ENCODE data around the gene TTLL10.
"Not testable (repeated sequence)": the region's sequence is repeated elsewhere in the genome, so short reads cannot be mapped to it uniquely, and the experiment has no call there.

The TTLL10 gene

DNA sequence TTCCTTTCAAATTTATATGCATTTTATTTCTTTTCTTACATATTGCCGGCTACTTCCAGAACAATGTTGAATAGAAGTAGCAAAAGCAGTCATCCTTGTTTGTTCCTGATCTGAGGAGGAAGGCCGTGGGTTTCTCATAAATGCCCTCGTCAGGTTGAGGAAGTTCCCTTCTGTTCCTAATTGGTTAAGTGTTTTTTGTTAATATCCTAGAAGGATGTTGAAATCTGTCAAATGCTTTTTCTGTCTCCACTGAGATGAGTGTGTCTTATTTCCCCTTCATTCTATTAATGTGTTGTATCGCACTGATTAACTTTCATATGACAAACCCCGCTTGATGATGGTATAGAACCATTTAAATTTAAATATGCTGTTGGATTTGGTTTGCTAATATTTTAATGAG, 15.4 kb downstream of the TTLL10 start:
- DNase-seq = no peak

DNA sequence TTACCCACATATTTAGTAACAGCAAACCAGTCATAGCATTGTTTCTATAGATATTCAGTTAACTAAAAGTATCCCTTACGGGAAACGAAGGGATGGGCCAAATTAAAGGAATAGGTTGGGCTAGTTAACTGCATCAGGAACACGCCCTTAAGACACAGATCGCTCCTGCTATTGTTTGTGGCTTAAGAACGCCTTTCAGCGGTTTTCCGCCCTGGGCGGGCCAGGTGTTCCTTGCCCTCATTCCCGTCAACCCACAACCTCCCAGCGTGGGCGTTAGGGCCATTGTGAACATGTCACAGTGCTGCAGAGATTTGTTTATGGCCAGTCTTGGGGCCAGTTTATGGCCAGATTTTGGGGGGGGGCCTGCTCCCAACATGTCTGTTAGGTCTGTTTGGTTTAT, 18.1 kb downstream of the TTLL10 start:
- DNase-seq = peak; percentile 40

DNA sequence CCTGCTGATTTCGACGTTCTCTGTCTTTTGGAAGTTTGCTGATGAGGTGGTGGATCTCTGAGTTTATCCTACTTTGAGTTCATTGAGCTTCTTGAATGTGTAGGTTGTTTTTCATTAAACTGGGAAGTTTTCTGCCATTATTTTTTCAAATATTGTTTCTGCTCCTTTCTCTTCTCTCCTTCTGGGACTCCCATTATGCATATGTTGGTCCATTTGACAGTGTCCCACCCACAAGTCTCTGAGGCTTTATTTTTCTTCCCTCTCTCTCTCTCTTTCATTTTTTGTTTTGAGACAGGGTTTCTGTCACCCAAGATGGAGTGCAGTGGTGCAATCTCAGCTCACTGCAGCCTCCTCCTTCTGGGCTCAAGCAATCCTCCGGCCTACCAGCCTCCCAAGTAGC, 21.0 kb downstream of the TTLL10 start:
- no peak for DNase-seq

DNA sequence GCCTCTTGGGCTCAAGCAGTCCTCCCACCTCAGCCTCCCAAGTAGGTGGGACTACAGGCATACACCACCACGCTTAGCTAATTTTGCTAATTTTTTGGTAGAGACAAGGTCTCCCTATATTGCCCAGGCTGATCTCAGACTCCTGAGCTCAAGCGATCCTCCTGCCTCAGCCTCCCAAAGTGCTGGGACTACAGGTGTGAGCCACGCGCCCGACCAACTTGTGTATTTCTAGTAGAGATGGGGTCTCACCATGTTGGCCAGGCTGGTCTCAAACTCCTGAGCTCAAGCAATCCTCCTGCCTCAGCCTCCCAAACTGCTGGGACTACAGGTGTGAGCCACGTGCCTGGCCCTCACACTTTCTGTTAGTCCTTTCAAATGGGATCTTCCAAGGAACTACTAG, 22.0 kb downstream of the TTLL10 start:
- not testable (repeated sequence) for DNase-seq

DNA sequence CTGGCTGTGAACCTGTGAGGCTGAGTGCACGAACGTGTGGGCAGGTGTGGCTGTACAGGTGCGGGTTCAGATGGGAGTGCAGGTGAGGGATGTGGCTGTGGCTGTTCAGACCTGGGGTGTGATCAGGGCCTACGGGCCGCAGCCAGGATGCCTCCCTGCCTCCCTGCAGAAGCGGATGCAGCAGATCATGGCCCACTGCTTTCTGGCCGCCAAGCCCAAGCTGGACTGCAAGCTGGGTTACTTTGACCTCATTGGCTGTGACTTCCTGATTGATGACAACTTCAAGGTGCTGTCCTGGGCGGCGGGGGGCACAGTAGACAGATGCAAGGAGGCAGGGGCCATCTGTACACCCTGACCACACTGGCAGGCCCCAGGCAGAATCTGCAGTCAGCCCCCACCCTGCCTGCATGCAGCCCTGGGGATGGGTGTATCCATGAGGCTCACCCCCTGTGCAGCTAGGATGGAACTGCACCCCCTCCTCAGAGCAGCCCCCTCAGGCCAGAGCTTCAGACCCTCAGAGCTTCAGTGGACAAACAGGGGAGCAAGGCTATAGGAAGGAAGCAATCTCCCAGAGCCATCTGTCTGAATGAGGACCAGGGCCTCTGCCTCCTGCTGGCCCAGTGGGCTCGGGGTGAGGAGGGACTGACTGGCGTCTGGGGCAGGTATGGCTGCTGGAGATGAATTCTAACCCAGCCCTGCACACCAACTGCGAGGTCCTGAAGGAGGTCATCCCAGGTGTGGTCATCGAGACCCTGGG, 22.9 kb downstream of the TTLL10 start:
- DNase-seq = peak; percentile 48

DNA sequence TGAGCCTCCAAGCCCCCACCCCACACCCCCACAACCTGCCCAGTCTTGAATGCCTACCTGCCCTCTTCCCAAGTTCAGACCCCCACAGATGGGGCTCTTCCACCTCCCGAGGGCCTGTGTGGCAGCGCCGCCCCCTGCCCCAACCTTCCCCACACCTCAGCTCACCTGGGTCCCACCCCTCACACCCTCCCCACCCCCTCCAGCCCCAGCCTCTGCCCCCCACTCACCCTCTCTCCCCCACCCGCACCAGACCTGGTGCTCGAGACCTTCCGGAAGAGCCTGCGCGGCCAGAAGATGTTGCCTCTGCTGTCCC, 23.5 kb downstream of the TTLL10 start:
- no peak for DNase-seq

DNA sequence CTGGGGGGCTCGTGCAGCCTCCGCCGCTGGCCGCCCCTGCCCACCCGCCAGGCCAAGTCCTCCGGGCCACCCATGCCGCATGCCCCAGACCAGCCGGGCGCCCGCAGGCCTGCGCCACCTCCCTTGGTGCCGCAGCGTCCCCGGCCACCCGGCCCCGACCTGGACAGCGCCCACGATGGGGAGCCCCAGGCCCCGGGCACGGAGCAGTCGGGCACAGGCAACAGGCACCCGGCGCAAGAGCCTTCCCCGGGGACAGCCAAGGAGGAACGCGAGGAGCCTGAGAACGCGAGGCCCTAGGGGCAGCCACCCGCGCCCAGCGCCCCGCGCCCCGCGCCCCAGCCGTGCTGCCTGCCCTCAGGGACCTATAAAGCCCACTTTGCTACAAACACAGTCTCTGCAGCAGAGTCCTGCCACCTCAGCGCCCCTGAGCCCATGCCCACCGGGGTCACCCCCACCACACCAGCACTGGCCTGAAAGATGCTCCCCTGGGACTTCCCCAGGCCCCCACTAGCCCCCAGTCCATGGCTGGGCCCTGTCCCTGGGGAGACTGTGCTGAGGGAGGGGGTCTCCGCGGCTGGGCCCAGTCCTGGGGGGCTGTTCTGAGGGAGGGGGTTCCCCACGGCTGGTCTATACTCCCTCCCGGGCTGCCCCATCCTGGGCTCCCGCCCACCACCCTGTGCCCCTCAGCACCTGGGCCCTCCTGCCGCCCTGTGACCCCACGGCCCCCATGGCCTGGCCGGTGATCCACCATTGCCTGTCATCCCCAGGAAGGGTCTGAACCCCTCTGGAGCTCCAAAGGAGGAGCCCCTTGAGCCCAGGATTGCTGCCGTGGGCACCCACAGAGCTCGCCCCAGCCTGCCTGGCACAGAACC, 24.1 kb downstream of the TTLL10 start:
- DNase-seq = peak; percentile 48

DNA sequence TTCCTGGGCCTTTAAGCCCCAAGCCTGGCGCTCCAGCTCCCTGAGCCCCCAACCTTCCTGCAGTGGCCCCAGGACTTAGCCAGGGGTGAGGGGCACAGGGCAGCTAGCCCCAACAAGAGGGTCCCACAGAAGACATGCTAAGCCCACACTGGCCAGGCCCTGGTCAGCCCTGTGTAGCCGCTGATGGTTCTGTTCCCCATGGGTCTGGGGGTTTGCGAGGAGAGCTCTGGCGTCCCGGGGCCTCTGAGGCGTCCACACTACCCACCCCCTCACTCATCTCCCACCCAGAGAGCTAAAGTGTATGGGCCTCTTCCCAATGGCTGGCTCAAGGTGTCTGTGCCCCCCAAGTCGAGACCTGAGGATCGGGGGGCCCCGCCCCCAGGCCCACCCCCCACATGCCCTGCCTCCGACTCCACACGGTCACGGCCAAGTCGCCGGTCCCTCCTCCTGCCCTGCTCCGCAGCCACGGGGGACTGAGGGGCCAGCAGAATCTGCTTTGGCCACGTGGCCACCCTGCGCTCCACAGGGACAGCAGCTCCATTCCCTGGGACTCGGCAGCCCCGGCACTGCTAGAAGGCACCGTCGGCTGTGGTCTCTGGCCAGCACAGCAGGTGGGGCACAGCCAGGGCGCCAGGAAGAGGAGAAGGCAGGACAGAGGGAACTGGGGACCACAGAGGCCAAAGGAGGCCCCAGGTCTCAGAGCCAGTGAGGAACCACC, 24.9 kb downstream of the TTLL10 start:
- DNase-seq = peak; percentile 55

DNA sequence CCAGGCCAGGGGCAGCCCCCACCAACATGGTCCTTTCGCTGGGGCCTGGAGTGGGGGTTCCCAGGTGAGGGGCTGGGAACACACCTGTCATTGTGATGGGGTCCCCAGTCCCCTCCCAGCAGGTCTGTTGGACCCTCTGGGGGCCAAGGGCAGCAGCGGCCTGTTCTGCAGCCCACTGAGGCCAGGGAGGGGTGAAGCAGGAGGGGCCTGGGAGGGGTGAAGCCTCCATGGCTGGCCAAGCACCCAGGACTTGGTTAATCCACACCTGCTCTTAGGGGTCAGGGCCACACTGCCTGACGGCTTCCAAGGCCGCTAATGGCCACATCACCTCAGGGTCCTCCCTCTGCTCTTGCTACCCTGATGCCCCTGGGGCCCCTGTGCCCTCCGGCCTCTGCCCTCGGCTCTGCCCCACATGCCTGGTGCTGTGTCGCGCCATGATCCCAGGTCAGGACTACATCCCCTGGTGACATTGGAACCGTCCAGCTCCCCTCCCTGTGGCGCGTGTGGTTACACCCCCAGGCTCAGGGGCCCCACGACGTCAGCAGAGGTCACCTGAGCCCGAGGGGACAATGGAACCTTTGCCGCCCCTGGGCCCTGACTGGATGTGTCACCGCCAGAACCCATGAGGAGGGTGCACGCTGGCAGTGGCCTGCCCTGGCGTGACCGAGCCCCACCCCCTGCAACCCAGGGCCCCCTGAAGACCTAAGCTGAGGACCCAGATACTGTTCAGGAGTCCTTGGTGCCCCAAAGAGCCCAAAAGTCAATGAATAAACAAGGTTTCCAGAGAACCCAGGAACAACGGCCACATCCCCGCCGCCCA, 25.7 kb downstream of the TTLL10 start:
- peak; percentile 55 for DNase-seq

DNA sequence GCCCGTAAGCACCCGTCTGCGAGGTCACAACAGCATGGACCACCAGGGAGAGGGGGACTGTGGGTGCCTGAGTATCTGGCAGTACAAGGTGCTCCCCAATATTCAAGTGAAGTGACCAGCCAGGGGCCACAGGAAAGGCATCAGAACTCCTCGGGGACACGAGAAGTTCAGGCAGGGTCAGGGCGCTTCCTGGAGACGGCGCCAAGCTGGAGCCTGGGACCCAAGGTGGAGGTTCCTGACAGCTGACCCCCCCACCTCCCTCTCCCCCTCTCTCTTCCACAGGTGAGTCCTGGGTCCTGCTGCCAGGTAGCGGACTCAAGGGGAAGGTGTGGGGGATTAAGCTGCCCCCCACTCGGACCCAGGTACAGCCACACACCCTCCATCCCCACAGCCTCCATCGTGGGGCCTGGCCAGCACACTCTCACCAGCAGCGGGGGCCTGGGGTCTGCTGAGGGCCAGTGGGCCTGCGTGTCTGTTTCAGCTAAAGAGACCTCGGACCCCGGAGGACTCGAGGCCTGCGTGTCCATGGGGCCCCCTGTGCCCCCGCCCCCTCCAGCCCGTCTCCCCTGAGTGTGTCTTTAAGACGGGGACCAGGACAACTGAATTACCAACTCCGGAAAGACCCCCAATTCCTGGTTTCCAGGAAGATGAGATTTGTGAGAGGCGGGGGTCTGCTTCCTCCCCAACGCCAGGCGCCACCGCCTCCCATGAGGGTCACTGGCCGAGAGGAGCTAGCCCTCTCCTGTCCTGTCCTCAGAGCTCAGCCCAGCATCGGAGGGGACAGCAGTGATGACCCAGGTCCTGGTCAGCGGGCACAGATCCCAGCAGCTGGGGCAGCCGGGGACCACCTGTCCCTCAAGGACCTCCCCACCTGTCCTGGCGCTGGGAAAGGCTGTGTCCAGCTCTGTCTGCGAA, 26.5 kb downstream of the TTLL10 start:
- DNase-seq = no peak

DNA sequence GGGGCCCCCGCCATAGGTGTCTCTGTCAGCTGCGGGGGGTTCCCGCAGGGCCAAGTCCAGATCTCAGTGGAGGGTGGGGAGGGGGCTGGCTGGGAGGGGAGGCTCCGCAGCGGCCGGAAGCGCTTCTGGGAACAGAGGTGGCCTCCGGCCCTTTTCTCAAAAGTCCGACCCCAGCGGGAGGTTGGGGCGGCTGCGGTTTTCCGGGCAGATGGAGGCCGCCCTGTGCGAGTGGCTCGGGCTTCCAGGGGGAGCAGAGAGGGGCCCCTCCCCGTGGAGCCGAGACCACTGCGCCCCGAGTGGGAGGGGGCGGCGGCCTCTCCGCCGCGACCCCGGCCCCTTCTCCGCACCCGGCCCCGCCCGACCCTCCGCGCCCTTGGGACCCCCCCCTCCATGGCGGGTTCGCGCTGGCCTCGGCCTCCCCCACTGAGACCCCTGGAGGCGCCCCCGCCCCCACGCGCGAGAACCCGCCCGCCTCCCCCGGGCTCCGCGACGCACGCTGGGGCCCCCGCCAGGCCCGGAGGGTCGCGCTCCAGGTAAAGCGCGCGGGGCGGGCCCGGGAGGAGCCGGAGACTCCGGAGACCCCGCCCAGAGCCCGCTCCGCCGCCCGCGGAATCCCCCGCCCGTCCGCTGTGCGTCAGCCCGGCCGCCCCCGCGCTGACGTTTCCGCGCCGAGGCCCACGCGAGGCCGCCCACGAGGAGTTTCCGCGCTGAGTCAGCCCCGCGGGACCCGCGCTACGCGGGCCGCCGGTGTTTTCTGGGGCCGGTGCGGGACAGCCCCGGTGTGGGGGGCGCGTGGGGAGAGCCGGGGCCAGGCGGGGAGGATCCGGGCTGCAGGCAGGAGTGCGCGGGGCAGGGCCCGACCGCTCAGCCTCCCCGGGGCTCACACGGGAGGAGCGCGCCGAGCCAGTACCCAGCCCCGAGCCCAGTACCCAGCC, 27.5 kb downstream of the TTLL10 start:
- peak; percentile 94 for DNase-seq

DNA sequence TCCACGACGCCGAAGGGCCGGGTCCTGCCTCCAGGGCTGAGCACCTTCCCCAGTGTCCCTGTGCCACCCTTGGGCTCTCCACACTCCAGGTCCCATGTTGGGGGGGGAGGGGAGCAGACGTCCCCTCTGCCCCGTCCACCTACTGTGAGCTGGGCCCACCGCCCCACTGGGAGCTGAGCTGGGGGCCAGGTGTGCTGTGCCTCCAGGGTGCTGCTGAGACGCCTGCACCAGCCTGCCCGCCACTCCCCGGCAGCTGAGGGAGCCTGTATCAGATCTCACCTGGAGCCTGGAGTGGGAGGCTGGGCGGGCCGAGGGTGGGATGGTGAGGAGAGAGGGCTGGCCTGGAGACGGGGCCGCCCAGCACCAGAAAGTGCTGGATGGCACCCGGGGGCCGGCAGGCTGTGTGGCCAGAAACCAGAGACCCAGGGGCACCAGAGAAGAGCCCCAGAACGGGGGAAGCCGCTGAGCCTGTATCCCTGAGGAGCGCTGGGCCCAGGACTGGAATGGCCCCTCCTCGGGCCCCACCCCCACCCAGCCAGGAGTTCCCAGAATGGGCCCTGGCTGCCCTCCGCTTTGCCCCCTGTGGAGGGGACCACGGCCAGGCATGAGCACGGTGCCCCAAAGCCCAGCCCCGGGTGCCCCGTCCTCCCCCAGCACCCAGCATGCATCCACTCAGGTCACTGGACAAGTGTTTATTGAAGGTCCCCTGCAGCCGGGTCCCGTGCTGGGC, 29.3 kb downstream of the TTLL10 start:
- no peak for DNase-seq

DNA sequence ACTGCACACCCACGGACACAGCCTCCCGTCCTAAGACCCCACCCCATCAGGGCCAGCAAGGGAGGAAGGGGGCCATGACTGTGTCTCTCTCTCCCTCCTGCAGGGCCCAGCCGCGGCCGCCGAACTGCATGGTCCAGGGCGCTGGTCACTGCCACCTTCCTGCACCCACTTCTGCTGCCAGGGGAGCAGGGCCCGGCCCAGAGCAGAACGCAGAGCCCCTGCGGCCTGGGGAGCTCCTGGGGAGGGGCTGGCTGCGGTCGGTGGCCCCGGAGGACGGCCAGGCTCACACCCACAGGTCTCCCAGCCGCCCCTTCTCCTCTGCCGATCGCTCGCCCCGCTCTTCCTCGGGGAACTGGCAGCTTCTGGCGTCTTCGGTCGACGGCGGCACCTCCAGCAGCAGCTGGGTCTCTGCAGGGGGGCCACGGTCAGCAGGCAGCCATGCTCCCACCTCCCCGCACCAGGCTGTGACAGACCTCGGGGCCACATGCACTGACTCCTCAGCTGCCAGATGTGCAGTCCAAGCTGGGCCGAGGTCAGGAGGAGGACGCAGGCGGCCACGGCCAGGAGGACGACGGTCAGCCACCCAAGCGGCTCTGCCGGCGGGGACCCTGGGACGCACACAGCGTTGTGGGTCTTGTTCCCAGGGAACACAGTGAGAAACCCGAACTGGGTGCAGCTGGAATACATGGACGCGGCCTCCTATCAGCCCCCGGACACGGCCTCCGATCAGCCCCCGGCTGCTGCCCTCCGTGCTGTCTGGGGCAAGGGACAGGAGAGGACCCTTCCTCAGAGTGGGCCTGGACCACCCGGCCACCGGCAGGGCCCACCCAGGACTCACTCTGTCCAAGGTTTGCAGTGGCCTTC, 30.1 kb downstream of the TTLL10 start:
- DNase-seq = no peak

DNA sequence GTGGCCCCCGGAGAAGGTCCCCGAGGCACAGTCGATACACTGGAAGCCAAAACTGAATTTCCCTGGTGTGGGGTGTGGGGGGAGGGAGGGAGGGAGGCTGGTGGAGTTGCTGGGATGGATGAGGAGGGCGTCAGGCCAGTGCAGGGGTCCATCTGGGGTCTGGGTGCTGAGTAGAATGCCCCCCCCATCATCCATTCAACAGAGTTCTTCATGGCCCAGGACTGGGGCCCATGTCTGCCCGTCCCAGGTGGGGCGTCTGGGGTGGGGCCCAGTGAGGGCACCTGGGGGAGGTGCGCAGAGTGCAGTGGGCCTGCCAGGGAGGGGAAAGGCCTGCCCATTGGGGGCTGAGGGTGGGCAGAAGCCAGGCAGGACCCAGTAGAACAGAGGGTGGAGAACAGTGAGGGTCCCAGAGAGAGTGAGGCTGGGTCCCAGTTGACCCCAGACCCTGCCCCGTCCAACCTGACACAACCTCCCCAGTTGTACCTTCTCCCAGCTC, 30.8 kb downstream of the TTLL10 start:
- DNase-seq = no peak

DNA sequence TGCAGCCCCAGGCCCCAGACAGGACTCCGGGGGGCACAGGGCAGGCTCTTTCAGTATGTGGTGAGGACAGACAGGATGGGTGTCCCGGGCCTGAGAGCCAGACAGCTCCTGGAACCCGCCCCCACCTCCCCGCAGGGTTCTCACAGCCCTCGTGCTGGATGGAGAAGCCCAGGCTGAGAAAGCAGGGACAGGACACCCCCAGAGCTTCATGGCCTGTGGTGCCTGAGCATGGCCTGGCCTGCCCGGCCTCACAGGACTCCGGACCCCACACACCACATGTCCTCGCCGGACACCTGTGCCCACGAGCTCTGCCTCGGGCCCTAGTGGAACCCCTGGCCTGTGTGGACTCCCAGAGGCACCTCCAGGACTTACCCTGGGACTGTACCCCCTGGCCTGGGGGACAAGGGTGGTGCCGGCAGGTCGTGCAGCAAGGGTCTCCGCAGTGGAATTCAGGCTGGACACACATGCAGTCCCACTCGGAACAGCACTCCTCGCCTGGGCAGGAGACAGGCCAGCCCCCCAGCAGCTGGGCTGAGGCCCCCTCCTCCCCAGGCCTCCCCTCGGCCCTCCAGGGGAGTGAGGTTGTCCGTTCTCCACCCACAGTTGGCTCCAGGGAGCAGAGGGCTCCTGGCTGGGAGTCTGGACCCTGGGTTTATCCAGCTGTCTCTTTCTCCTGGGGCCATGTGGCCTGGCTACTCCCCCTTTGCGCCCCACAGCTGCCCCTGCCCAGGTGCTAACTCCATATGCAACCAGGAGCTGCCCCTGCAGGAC, 31.5 kb downstream of the TTLL10 start:
- DNase-seq = peak; percentile 60

DNA sequence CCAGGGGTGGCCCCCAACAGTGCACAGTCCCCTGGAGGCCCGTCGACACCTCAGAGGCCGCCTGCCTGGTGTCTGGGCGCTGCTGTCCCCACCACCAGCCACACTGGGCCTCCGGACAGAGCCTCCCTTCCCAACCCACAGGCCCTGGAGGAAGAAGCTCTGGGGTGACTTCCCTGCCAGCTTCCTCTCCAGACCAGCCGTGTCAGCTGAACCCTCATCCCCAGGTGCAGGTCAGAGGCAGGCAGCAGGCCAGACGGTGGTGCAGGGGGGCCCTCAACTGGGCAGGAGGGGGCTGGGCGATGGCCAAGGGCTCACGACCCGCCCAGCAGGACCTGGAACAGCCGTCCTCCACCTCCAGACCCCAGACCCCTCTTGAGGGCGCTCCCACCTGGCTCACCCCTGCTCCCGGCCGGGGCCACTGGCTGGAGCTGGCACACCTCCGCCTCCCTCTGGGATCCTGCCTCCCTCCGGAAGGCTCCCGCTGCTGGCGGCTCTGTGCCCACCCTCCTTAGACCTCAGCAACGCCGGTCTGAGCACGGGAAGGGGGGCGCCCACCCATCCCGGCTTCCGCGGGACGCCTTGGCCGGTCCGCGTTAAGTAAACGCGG, 32.2 kb downstream of the TTLL10 start:
- DNase-seq = no peak

DNA sequence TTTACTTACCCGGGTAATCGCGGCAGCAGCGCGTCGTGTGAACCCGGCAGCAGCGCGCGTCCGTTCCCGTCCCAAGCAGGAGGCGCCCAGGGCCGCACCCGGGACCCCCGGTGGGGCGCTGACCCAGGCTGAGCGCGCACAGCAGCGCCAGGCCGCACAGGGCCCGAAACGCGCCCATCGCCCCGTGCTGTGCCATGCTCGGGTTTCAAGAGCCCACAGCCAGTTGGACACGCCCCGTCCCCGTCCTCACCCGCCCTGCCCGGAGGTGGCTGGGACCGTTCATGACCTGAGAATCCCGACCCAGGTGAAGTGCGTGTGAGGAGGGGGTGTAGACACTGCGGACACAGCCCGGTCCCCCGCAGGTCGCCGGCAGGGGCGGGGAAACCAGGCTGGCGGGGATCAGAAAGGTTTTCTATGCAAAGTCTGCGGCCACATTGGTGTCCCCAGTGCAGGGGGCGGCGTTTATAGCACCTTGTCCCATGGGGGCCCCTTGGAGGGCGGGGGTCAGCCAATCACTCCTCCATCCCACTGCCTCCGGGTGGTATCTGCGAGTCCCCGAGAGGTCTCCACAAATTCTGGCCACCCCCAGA, 32.8 kb downstream of the TTLL10 start, which contains the start of gene TNFRSF18:
Gene TNFRSF18, minus strand, starts transcription at position 217 of the 590 bp plus-strand sequence. Its CDS starts 21 bp downstream, at position 196.
- peak; percentile 78 for DNase-seq
